Measurements from ENCODE around the gene PNLIPRP2.

DNA sequence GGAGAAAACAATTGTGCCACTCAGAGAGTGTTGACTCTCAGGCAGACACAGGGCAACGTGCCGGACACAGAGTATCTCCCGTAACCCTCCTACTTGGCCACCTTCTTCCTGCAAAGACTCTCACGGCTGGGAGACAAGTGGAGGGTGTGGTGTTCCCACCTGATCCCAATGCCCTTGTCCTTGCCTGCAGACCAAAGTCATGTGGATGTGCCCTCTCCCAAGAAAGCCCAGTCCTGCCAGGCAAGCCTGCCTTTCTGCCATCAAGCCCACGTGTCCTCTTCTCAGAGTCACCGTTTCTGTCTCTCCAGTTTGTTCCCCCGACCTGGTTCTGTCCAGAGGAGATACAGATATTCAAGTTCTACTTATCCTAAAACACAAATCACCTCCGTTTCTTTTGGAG, 723 bp downstream of the PNLIPRP2 start:
- TF ChIP-seq, protein P1, sequence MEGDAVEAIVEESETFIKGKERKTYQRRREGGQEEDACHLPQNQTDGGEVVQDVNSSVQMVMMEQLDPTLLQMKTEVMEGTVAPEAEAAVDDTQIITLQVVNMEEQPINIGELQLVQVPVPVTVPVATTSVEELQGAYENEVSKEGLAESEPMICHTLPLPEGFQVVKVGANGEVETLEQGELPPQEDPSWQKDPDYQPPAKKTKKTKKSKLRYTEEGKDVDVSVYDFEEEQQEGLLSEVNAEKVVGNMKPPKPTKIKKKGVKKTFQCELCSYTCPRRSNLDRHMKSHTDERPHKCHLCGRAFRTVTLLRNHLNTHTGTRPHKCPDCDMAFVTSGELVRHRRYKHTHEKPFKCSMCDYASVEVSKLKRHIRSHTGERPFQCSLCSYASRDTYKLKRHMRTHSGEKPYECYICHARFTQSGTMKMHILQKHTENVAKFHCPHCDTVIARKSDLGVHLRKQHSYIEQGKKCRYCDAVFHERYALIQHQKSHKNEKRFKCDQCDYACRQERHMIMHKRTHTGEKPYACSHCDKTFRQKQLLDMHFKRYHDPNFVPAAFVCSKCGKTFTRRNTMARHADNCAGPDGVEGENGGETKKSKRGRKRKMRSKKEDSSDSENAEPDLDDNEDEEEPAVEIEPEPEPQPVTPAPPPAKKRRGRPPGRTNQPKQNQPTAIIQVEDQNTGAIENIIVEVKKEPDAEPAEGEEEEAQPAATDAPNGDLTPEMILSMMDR (conservative IDR thresholded peaks at IDR 0.05) = no peak
- TF ChIP-seq ZFX (IDR thresholded peaks at IDR 0.05) = no peak
